HCT116 (cell line): Measurements from ENCODE around the gene RAB36. TPM values are rescaled to one million over a fixed set of nuclear protein-coding genes. Genes with fewer than 3 reads are reported as not detected.

Source experiments
- ATAC-seq: fragments of 200-7000 bp; cut with Tn5 transposase; 2 replicates; pipeline ENCODE4 v1.9.1; 2020; ENCODE audit warnings: mild to moderate bottlenecking, moderate library complexity
- BruUV-seq: library from RNA; stranded (reverse); fragments of 400-500 nt; replicated peaks from 2 replicates; lab custom pipeline; 2021; lab: Mats Ljungman, UMichigan
- CTCF ChIA-PET: fragments of 300-600 bp; sonication (Branson Sonifier 250); formaldehyde crosslinking; loops from one replicate; lab custom pipeline; 2021; ENCODE audit warnings: antibody characterized with exemption; lab: Charles Lee
- POLR2A ChIA-PET: fragments of 300-600, 350-600 bp; sonication (Branson Sonifier 250); formaldehyde crosslinking; loops from one replicate; lab custom pipeline; 2021; ENCODE audit warnings: antibody characterized with exemption; lab: Charles Lee
- RAD21 ChIA-PET, 2 experiments: fragments of 300-600 bp; sonication (Branson Sonifier 250); formaldehyde crosslinking; loops; one replicate each; lab custom pipeline; 2023; ENCODE audit warnings: low total read pairs in 2 of 2; ENCODE audit not compliant: uncharacterized antibody in 2 of 2, unreplicated experiment in 2 of 2, low non-redundant PET in 1 of 2; lab: Charles Lee
- DNase-seq: peaks from one replicate; pipeline ENCODE4 v3.0.0-alpha.2; 2010; ENCODE audit warnings: low read depth, low spot score
- H2AFZ ChIP-seq: fragments of 200-600 bp; shearing (Covaris generic), sonication (generic); 2 replicates; pipeline ENCODE4 v1.6.1; 2017; ENCODE audit warnings: low read depth, mixed run types, mixed read lengths, antibody characterized with exemption, low read length; ENCODE audit not compliant: poor library complexity, severe bottlenecking
- H3K27ac ChIP-seq: 2 replicates; pipeline ENCODE4 v1.5.1; 2012; ENCODE audit warnings: low read depth, low read length
- H3K27me3 ChIP-seq: fragments of 200-600 bp; sonication (generic); 2 replicates; pipeline ENCODE4 v1.6.1; 2016; ENCODE audit warnings: mixed run types, low read length, mixed read lengths; ENCODE audit not compliant: insufficient read depth
- H3K36me3 ChIP-seq, 2 experiments: fragments of 200-500 bp in 1 of 2; fragments of 200-600 bp in 1 of 2; sonication (Bioruptor generic) in 1 of 2; sonication (generic) in 1 of 2; 2 replicates each; pipeline versions ENCODE4 v1.5.1 to v1.6.1; 2014 to 2016; ENCODE audit warnings: low read length in 2 of 2, inconsistent platforms in 1 of 2, mixed read lengths in 1 of 2, mixed run types in 1 of 2; ENCODE audit not compliant: insufficient read depth in 2 of 2, control insufficient read depth in 1 of 2
- H3K4me1 ChIP-seq, 2 experiments: fragments of 200-600 bp in 1 of 2; sonication (generic) in 1 of 2; 2 replicates each; pipeline versions ENCODE4 v1.5.1 to v1.6.1; 2012 to 2017; ENCODE audit warnings: low read length in 2 of 2, inconsistent platforms in 1 of 2, mild to moderate bottlenecking in 1 of 2, mixed read lengths in 1 of 2, mixed run types in 1 of 2, moderate library complexity in 1 of 2; ENCODE audit not compliant: insufficient read depth in 2 of 2, control insufficient read depth in 1 of 2
- H3K4me2 ChIP-seq: fragments of 200-600 bp; sonication (generic); 2 replicates; pipeline ENCODE4 v1.6.1; 2017; ENCODE audit warnings: mixed run types, low read length, mixed read lengths
- H3K4me3 ChIP-seq, 2 experiments: fragments of 200-600 bp in 1 of 2; sonication (generic) in 1 of 2; replicated peaks in 1 of 2; 2 replicates each; pipeline ENCODE4 v1.5.1; 2011 to 2016; ENCODE audit warnings: low read length in 2 of 2, control low read depth in 1 of 2, low read depth in 1 of 2, mild to moderate bottlenecking in 1 of 2, mixed read lengths in 1 of 2, mixed run types in 1 of 2
- H3K79me2 ChIP-seq: fragments of 200-600 bp; sonication (generic); 2 replicates; pipeline ENCODE4 v1.6.1; 2017; ENCODE audit warnings: mild to moderate bottlenecking, mixed run types, low read length, moderate library complexity, mixed read lengths; ENCODE audit not compliant: insufficient read depth
- H3K9ac ChIP-seq: fragments of 200-600 bp; sonication (generic); 2 replicates; pipeline ENCODE4 v1.6.1; 2016; ENCODE audit warnings: low read length, mixed read lengths
- H3K9me2 ChIP-seq: fragments of 200-600 bp; sonication (generic), shearing (Covaris generic); 2 replicates; pipeline ENCODE4 v1.6.1; 2017; ENCODE audit warnings: mixed run types, mild to moderate bottlenecking, moderate library complexity; ENCODE audit not compliant: insufficient read depth
- H3K9me3 ChIP-seq, 2 experiments: fragments of 200-500 bp in 1 of 2; fragments of 200-600 bp in 1 of 2; sonication (Bioruptor generic) in 1 of 2; sonication (generic) in 1 of 2; 2 replicates each; pipeline ENCODE4 v1.6.1; 2014 to 2017; ENCODE audit warnings: low read length in 2 of 2, mixed read lengths in 2 of 2, inconsistent platforms in 1 of 2, low read depth in 1 of 2, mild to moderate bottlenecking in 1 of 2, mixed run types in 1 of 2, moderate library complexity in 1 of 2; ENCODE audit not compliant: control insufficient read depth in 1 of 2, insufficient read depth in 1 of 2
- H4K20me1 ChIP-seq: fragments of 200-600 bp; sonication (generic), shearing (Covaris generic); 2 replicates; pipeline ENCODE4 v1.6.1; 2017; ENCODE audit warnings: mixed run types, mild to moderate bottlenecking, moderate library complexity; ENCODE audit not compliant: insufficient read depth
- ATF3 ChIP-seq: IDR thresholded peaks from 2 replicates; pipeline ENCODE4 v1.6.1; 2012
- CEBPB ChIP-seq: IDR thresholded peaks from 2 replicates; pipeline ENCODE4 v1.6.1; 2012; ENCODE audit warnings: low read depth
- CTCF ChIP-seq, 3 experiments: fragments of 200-600 bp in 1 of 3; sonication (generic) in 1 of 3; IDR thresholded peaks in 2 of 3; conservative IDR thresholded peaks in 1 of 3; 2 replicates each; pipeline ENCODE4 v1.5.1; 2012 to 2017; ENCODE audit warnings: low read depth in 2 of 3, low read length in 2 of 3, antibody characterized with exemption in 1 of 3, borderline replicate concordance in 1 of 3, control low read depth in 1 of 3, mild to moderate bottlenecking in 1 of 3, mixed read lengths in 1 of 3, mixed run types in 1 of 3, moderate library complexity in 1 of 3; ENCODE audit not compliant: insufficient read depth in 1 of 3
- EGR1 ChIP-seq: IDR thresholded peaks from 2 replicates; pipeline ENCODE4 v1.6.1; 2012; ENCODE audit warnings: low read depth
- EZH2 ChIP-seq: fragments of 200-600 bp; sonication (generic); IDR thresholded peaks from 2 replicates; pipeline ENCODE4 v1.6.1; 2017; ENCODE audit warnings: antibody characterized with exemption, mixed run types
- EZH2phosphoT487 ChIP-seq: fragments of 200-600 bp; IDR thresholded peaks from 2 replicates; pipeline ENCODE4 v1.6.1; 2018; ENCODE audit warnings: antibody characterized with exemption, borderline replicate concordance
- JUND ChIP-seq: IDR thresholded peaks from 2 replicates; pipeline ENCODE4 v1.6.1; 2012
- POLR2AphosphoS5 ChIP-seq: IDR thresholded peaks from 2 replicates; pipeline ENCODE4 v1.6.1; 2011; ENCODE audit warnings: mild to moderate bottlenecking, low read depth, low read length, moderate library complexity
- RAD21 ChIP-seq: IDR thresholded peaks from 2 replicates; pipeline ENCODE4 v1.6.1; 2012; ENCODE audit warnings: low read depth, mild to moderate bottlenecking
- SIN3A ChIP-seq: IDR thresholded peaks from 2 replicates; pipeline ENCODE4 v1.6.1; 2012; ENCODE audit warnings: low read depth
- SRF ChIP-seq: IDR thresholded peaks from 2 replicates; pipeline ENCODE4 v1.6.1; 2012; ENCODE audit warnings: low read depth
- TCF7L2 ChIP-seq: IDR thresholded peaks from 2 replicates; pipeline ENCODE4 v1.7.0; 2011; ENCODE audit warnings: borderline replicate concordance, inconsistent platforms; ENCODE audit not compliant: insufficient read depth, insufficient read length; ENCODE audit errors: extremely low read depth
- ZBTB33 ChIP-seq: IDR thresholded peaks from 2 replicates; pipeline ENCODE4 v1.6.1; 2011; ENCODE audit warnings: mild to moderate bottlenecking, low read length, moderate library complexity; ENCODE audit not compliant: insufficient replicate concordance; ENCODE audit errors: extremely low read depth
- ZNF274 ChIP-seq: fragments of 200-500 bp; sonication (Bioruptor generic); IDR thresholded peaks from 2 replicates; pipeline ENCODE4 v1.6.1; 2014; ENCODE audit warnings: mild to moderate bottlenecking, low read depth, low read length, inconsistent platforms
- intact Hi-C: fragments of 100-400 bp; cut with micrococcal nuclease; formaldehyde crosslinking; loops from 2 replicates; pipeline ENCODE4 v1.10.0; 2022
- total RNA-seq: library from RNA; stranded (reverse); gene quantifications from one replicate; pipeline ENCODE4 v1.2.1, GENCODE V29; 2021; ENCODE audit not compliant: unreplicated experiment
- TF ChIP-seq, protein P1 (sequence below): IDR thresholded peaks from 2 replicates; pipeline ENCODE4 v1.6.1; 2012; ENCODE audit warnings: low read depth

Gene RAB36
- total RNA-seq, 1 experiment from 2014 or later = 6.1 TPM

DNA sequence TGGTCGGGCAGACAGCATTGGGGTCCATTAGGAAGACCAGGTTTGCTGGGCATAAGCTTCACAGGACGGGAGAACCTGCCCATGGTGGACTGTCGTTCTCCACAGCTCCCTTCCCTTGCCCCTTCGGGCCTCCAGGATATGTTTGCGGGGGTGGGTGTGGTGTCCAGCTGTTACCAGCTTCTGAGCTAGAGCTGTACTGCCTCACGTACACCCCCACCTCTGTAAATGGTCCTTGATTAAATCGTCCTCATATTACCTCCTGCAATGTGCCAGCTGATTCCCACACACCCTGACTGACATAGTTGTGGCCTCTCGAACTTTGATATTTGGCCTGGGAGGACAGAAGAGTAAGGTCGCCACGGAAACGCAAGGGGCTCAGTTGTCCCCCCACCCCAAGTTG lies 18.8 kb downstream of the RAB36 start:
- H3K27ac ChIP-seq = no peak overlapping the region
- H3K36me3 ChIP-seq = no peaks in the 10 kb centered on the region
- no peaks in the 10 kb centered on the region for H3K27me3 ChIP-seq
- H3K4me2 ChIP-seq = no peak overlapping the region
- H2AFZ ChIP-seq = no peak overlapping the region
- H3K9me3 ChIP-seq = no peaks in the 10 kb centered on the region
- intact Hi-C loops = no loop called here
- no peaks in the 10 kb centered on the region for H3K9me2 ChIP-seq
- H3K4me1 ChIP-seq = no peaks in the 10 kb centered on the region
- DNase-seq (no peak), ATAC-seq (no peak)
- RAD21 ChIA-PET = no interaction called here
- no peaks in the 10 kb centered on the region for H3K79me2 ChIP-seq
- no peaks in the 10 kb centered on the region for H4K20me1 ChIP-seq
- no peak overlapping the region for H3K4me3 ChIP-seq
- no TSS peak for BruUV-seq
- POLR2A ChIA-PET = no interaction called here
- no peak overlapping the region for H3K9ac ChIP-seq
- CTCF ChIA-PET = interaction anchor here (0.7 kb wide), 1 partner anchor 10 kb away, joined by 3 read pairs; no protein-coding TSS in a partner anchor
- TF ChIP-seq EZH2 (no peak), CTCF (IDR thresholded peaks at IDR 0.05 in 2 of 3, conservative IDR thresholded peaks at IDR 0.05 in 1 of 3; ENCODE audit: borderline replicate concordance in 1 of 3, insufficient read depth in 1 of 3, low read depth in 2 of 3, low read length in 2 of 3) (no peak), ATF3 (no peak), TCF7L2 (no peak), CEBPB (no peak), RAD21 (no peak), SRF (no peak), ZBTB33 (no peak), SIN3A (no peak), POLR2AphosphoS5 (no peak), EZH2phosphoT487 (no peak), ZNF274 (no peak), JUND (no peak), EGR1 (no peak)
- TF ChIP-seq, protein P1, sequence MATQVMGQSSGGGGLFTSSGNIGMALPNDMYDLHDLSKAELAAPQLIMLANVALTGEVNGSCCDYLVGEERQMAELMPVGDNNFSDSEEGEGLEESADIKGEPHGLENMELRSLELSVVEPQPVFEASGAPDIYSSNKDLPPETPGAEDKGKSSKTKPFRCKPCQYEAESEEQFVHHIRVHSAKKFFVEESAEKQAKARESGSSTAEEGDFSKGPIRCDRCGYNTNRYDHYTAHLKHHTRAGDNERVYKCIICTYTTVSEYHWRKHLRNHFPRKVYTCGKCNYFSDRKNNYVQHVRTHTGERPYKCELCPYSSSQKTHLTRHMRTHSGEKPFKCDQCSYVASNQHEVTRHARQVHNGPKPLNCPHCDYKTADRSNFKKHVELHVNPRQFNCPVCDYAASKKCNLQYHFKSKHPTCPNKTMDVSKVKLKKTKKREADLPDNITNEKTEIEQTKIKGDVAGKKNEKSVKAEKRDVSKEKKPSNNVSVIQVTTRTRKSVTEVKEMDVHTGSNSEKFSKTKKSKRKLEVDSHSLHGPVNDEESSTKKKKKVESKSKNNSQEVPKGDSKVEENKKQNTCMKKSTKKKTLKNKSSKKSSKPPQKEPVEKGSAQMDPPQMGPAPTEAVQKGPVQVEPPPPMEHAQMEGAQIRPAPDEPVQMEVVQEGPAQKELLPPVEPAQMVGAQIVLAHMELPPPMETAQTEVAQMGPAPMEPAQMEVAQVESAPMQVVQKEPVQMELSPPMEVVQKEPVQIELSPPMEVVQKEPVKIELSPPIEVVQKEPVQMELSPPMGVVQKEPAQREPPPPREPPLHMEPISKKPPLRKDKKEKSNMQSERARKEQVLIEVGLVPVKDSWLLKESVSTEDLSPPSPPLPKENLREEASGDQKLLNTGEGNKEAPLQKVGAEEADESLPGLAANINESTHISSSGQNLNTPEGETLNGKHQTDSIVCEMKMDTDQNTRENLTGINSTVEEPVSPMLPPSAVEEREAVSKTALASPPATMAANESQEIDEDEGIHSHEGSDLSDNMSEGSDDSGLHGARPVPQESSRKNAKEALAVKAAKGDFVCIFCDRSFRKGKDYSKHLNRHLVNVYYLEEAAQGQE = no peak
